GM12878 (cell line): ENCODE measurements around the gene SACS. TPM values are rescaled to one million over a fixed set of nuclear protein-coding genes. Genes with fewer than 3 reads are reported as not detected.

ENCODE experiments used
- ATAC-seq: fragments of 200-7000 bp; cut with Tn5 transposase; 3 replicates; pipeline ENCODE4 v1.9.1; 2020; ENCODE audit warnings: mild to moderate bottlenecking, moderate library complexity
- BruUV-seq: library from RNA; stranded (reverse); fragments of 400-500 nt; replicated peaks from 2 replicates; lab custom pipeline; 2021; lab: Mats Ljungman, UMichigan
- CTCF ChIA-PET: fragments of 300-600 bp; sonication (Branson Sonifier 250); formaldehyde crosslinking; extraction: SDS; loops from one replicate; lab custom pipeline; 2021; ENCODE audit warnings: inconsistent platforms; lab: Yijun Ruan, JAX
- POLR2A ChIA-PET: fragments of 350-600 bp; formaldehyde crosslinking; extraction: SDS; loops from one replicate; lab custom pipeline; 2021; ENCODE audit warnings: inconsistent platforms; lab: Charles Lee
- RAD21 ChIA-PET: fragments of 300-600 bp; sonication (Branson Sonifier 250); formaldehyde crosslinking; loops from one replicate; lab custom pipeline; 2023; ENCODE audit warnings: antibody characterized with exemption; ENCODE audit not compliant: unreplicated experiment; lab: Charles Lee
- SMC1A ChIA-PET: fragments of 300-600 bp; sonication (Branson Sonifier 250); formaldehyde crosslinking; loops from one replicate; lab custom pipeline; 2023; ENCODE audit not compliant: unreplicated experiment, uncharacterized antibody; lab: Charles Lee
- DNase-seq: peaks from one replicate; pipeline ENCODE4 v3.0.0-alpha.2; 2011; ENCODE audit warnings: low read depth, low spot score
- FAIRE-seq: peaks from 3 replicates; lab custom pipeline; 2011; peaks lifted over from hg19 to GRCh38; lab: Jason Lieb, UNC
- H2AFZ ChIP-seq: 2 replicates; pipeline ENCODE4 v1.6.0; 2011; ENCODE audit warnings: low read depth, low read length, control low read depth; ENCODE audit not compliant: control insufficient read depth
- H3K27ac ChIP-seq: 2 replicates; pipeline ENCODE4 v1.5.1; 2011; ENCODE audit warnings: control low read depth; ENCODE audit not compliant: control insufficient read depth, insufficient read depth
- H3K27me3 ChIP-seq, 2 experiments: replicated peaks in 1 of 2; 2 replicates each; pipeline versions ENCODE4 v1.6.0 to v1.6.1; 2011; ENCODE audit warnings: low read length in 1 of 2; ENCODE audit not compliant: control insufficient read depth in 2 of 2, insufficient read depth in 2 of 2
- H3K36me3 ChIP-seq, 2 experiments: 2 replicates each; pipeline ENCODE4 v1.5.1; 2011; ENCODE audit warnings: low read length in 1 of 2; ENCODE audit not compliant: control insufficient read depth in 2 of 2, insufficient read depth in 2 of 2
- H3K4me1 ChIP-seq: 2 replicates; pipeline ENCODE4 v1.6.1; 2011; ENCODE audit warnings: mild to moderate bottlenecking, low read length, moderate library complexity, mixed read lengths; ENCODE audit not compliant: control insufficient read depth, insufficient read depth
- H3K4me2 ChIP-seq: 2 replicates; pipeline ENCODE4 v1.6.0; 2011; ENCODE audit warnings: control low read depth; ENCODE audit not compliant: control insufficient read depth, insufficient read depth
- H3K4me3 ChIP-seq: fragments of 200-600 bp; sonication (generic); 2 replicates; pipeline ENCODE4 v1.5.1; 2016
- H3K79me2 ChIP-seq: 2 replicates; pipeline ENCODE4 v1.6.0; 2011; ENCODE audit warnings: low read length; ENCODE audit not compliant: control insufficient read depth, insufficient read depth
- H3K9ac ChIP-seq: 2 replicates; pipeline ENCODE4 v1.8.0; 2011; ENCODE audit warnings: low read length, control low read depth, mixed read lengths; ENCODE audit not compliant: control insufficient read depth, insufficient read depth
- H3K9me3 ChIP-seq: replicated peaks from 3 replicates; pipeline ENCODE4 v1.5.1; 2011; ENCODE audit warnings: mild to moderate bottlenecking, low read length; ENCODE audit not compliant: control insufficient read depth, insufficient read depth
- H4K20me1 ChIP-seq: 2 replicates; pipeline ENCODE4 v1.6.0; 2011; ENCODE audit not compliant: control insufficient read depth, insufficient read depth
- CEBPB ChIP-seq, 2 experiments: fragments of 150-350 bp in 1 of 2; IDR thresholded peaks; 2 replicates each; pipeline ENCODE4 v1.6.1; 2012 to 2014; ENCODE audit warnings: low read depth in 2 of 2, low read length in 2 of 2, borderline replicate concordance in 1 of 2, inconsistent platforms in 1 of 2
- EP300 ChIP-seq, 2 experiments: fragments of 150-350 bp in 1 of 2; IDR thresholded peaks; 2 replicates each; pipeline ENCODE4 v1.6.1; 2011 to 2012; ENCODE audit warnings: low read depth in 2 of 2, low read length in 2 of 2, borderline replicate concordance in 1 of 2, improper control_type of control experiment in 1 of 2, inconsistent platforms in 1 of 2; ENCODE audit not compliant: control insufficient read depth in 1 of 2
- FOS ChIP-seq: IDR thresholded peaks from 3 replicates; pipeline ENCODE4 v1.6.1; 2011; ENCODE audit warnings: borderline replicate concordance; ENCODE audit not compliant: insufficient read length; ENCODE audit errors: extremely low read depth
- HDAC6 ChIP-seq: fragments of 200-600 bp; sonication (generic); IDR thresholded peaks from one replicate; pipeline ENCODE4 v1.8.0; 2017; ENCODE audit warnings: antibody characterized with exemption; ENCODE audit not compliant: unreplicated experiment
- KLF5 ChIP-seq: fragments of 450-650 bp; IDR thresholded peaks from 2 replicates; pipeline ENCODE4 v1.6.1; 2014; ENCODE audit warnings: mild to moderate bottlenecking; ENCODE audit not compliant: partially characterized antibody
- MTA2 ChIP-seq: fragments of 450-650 bp; IDR thresholded peaks from 2 replicates; pipeline ENCODE4 v1.6.1; 2016; ENCODE audit warnings: low read depth, mild to moderate bottlenecking, moderate library complexity
- PKNOX1 ChIP-seq: fragments of 450-650 bp; IDR thresholded peaks from 2 replicates; pipeline ENCODE4 v1.6.1; 2016; ENCODE audit warnings: mild to moderate bottlenecking
- RAD51 ChIP-seq: fragments of 450-650 bp; IDR thresholded peaks from 2 replicates; pipeline ENCODE4 v1.6.1; 2016; ENCODE audit warnings: moderate library complexity, mild to moderate bottlenecking, inconsistent platforms
- RCOR1 ChIP-seq: conservative IDR thresholded peaks from 2 replicates; pipeline ENCODE4 v1.6.1; 2012; ENCODE audit warnings: low read depth, low read length, improper control_type of control experiment
- SREBF2 ChIP-seq: IDR thresholded peaks from 2 replicates; pipeline ENCODE4 v1.6.1; 2012; ENCODE audit warnings: mild to moderate bottlenecking, low read length
- TAF1 ChIP-seq: IDR thresholded peaks from 2 replicates; pipeline ENCODE4 v1.6.1; 2011; ENCODE audit warnings: mild to moderate bottlenecking, low read depth, low read length, borderline replicate concordance
- WGBS: methylation state at CpG from one replicate; pipeline ENCODE4 v1.1.6; 2016; ENCODE audit warnings: low lambda C conversion rate; ENCODE audit not compliant: insufficient replicate concordance, insufficient coverage; ENCODE audit errors: missing lambda C conversion rate; 5-methylcytosine and 5-hydroxymethylcytosine counted together
- in situ Hi-C: fragments of 300-500 bp; cut with MboI; formaldehyde crosslinking; loops from 9 replicates; pipeline ENCODE4 v1.14.3; 2018; ENCODE audit warnings: mixed read lengths
- intact Hi-C: fragments of 100-400 bp; cut with micrococcal nuclease; formaldehyde crosslinking; loops from one replicate; pipeline ENCODE4 v1.14.2; 2022; ENCODE audit not compliant: unreplicated experiment
- polyA plus RNA-seq, 11 experiments: library from polyadenylated mRNA; depleted of rRNA in 4 of 11; unstranded in 6 of 11; stranded (reverse) in 5 of 11; fragments of >200 nt; fragmentation: Nextera tagmentation in 4 of 11; fragmentation: Illumina TruSeq in 1 of 11; extraction: Ambion mirVana in 4 of 11; extraction: Trizol in 1 of 11; gene quantifications; 1 replicate in 1 of 11; 2 replicates in 10 of 11; pipeline versions ENCODE4 v1.2.1 to v1.2.3, GENCODE V29; 2011 to 2016; ENCODE audit warnings: inconsistent platforms in 2 of 11, missing spikeins in 2 of 11, low read depth in 1 of 11
- total RNA-seq, 4 experiments: library from RNA; depleted of rRNA in 3 of 4; stranded (reverse); fragments of >200 nt in 3 of 4; fragmentation: Illumina TruSeq in 1 of 4; extraction: Trizol in 1 of 4; gene quantifications; 2 replicates each; pipeline versions ENCODE4 v1.2.1 to v1.2.3, GENCODE V29; 2013 to 2021
- TF ChIP-seq, protein P1 (sequence below): fragments of 450-650 bp; conservative IDR thresholded peaks from 2 replicates; pipeline ENCODE4 v1.6.1; 2017; ENCODE audit warnings: mild to moderate bottlenecking, moderate library complexity
- TF ChIP-seq, protein P2 (sequence below), 3 experiments: IDR thresholded peaks in 2 of 3; conservative IDR thresholded peaks in 1 of 3; 2 replicates each; pipeline ENCODE4 v1.5.1; 2011; ENCODE audit warnings: low read depth in 3 of 3, low read length in 3 of 3, mild to moderate bottlenecking in 3 of 3, control low read depth in 2 of 3, moderate library complexity in 2 of 3, inconsistent platforms in 1 of 3, mixed read lengths in 1 of 3; ENCODE audit not compliant: control insufficient read depth in 2 of 3, insufficient read depth in 1 of 3; ENCODE audit errors: extremely low read depth in 1 of 3
- TF ChIP-seq, protein P3 (sequence below): fragments of 450-650 bp; IDR thresholded peaks from 2 replicates; pipeline ENCODE4 v1.6.1; 2017; ENCODE audit warnings: mild to moderate bottlenecking, low read depth, inconsistent platforms; ENCODE audit not compliant: poor library complexity, severe bottlenecking

The SACS gene
- total and polyA plus RNA-seq, 10 of the 15 experiments (the other 5 are each of a cell fraction or from before 2014, with no cell fraction given): 9.9 to 74.9 (median 22.1) TPM

GRCh38 chr13:23330356-23330755, 103.1 kb downstream of the SACS start (continued):
- TF ChIP-seq, protein P1, sequence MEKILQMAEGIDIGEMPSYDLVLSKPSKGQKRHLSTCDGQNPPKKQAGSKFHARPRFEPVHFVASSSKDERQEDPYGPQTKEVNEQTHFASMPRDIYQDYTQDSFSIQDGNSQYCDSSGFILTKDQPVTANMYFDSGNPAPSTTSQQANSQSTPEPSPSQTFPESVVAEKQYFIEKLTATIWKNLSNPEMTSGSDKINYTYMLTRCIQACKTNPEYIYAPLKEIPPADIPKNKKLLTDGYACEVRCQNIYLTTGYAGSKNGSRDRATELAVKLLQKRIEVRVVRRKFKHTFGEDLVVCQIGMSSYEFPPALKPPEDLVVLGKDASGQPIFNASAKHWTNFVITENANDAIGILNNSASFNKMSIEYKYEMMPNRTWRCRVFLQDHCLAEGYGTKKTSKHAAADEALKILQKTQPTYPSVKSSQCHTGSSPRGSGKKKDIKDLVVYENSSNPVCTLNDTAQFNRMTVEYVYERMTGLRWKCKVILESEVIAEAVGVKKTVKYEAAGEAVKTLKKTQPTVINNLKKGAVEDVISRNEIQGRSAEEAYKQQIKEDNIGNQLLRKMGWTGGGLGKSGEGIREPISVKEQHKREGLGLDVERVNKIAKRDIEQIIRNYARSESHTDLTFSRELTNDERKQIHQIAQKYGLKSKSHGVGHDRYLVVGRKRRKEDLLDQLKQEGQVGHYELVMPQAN: no peak
- TF ChIP-seq SREBF2: no peak

GRCh38 chr13:23325191-23325590, 108.3 kb downstream of the SACS start:
- in situ Hi-C loops (no loop called here), intact Hi-C loops (loop anchor here (10.0 kb wide), 1 partner anchor 300 kb away; no protein-coding TSS in a partner anchor)
- H3K4me3 ChIP-seq: no peak overlapping the region
- no peak overlapping the region for H3K9ac ChIP-seq
- SMC1A ChIA-PET: interaction anchor here (0.7 to 2.4 kb wide), 3 partner anchors 13 to 446 kb away, joined by 3 to 9 read pairs (median 4); no protein-coding TSS in a partner anchor
- H3K36me3 ChIP-seq: no peaks in the 10 kb centered on the region
- no peaks in the 10 kb centered on the region for H4K20me1 ChIP-seq
- RAD21 ChIA-PET: interaction anchor here (0.8 to 1.2 kb wide), 2 partner anchors 49 to 52 kb away, joined by 3 read pairs; no protein-coding TSS in a partner anchor
- ATAC-seq (peak; percentile 40), FAIRE-seq (peak; percentile 44), DNase-seq (peak; percentile 41)
- peaks cover 26% of the 10 kb centered on the region for H3K4me1 ChIP-seq
- no peaks in the 10 kb centered on the region for H3K9me3 ChIP-seq
- BruUV-seq: no TSS peak
- POLR2A ChIA-PET: interaction anchor here (0.5 to 0.8 kb wide), 2 partner anchors 512 to 768 kb away, joined by 3 read pairs; no protein-coding TSS in a partner anchor
- WGBS: 22% methylated on average over 2 of the region's 2 CpGs
- no peaks in the 10 kb centered on the region for H3K27me3 ChIP-seq
- no peak overlapping the region for H3K4me2 ChIP-seq
- CTCF ChIA-PET: interaction anchor here (0.9 to 1.3 kb wide), 2 partner anchors 17 to 20 kb away, joined by 3 read pairs; no protein-coding TSS in a partner anchor
- H3K27ac ChIP-seq: peak overlapping the region; percentile 6; the same call in 1 of the 2 replicates
- H2AFZ ChIP-seq: no peak overlapping the region
- no peaks in the 10 kb centered on the region for H3K79me2 ChIP-seq
- no peak for TF ChIP-seq FOS
- no peak for TF ChIP-seq KLF5
- TF ChIP-seq RAD51: peak; percentile 74
- no peak for TF ChIP-seq CEBPB (IDR thresholded peaks at IDR 0.05; ENCODE audit: borderline replicate concordance in 1 of 2, low read depth in 2 of 2, low read length in 2 of 2)
- TF ChIP-seq MTA2: peak; percentile 30; the same call in 1 of the 2 replicates
- TF ChIP-seq HDAC6: no peak
- TF ChIP-seq RCOR1: no peak
- no peak for TF ChIP-seq TAF1
- TF ChIP-seq, protein P2, sequence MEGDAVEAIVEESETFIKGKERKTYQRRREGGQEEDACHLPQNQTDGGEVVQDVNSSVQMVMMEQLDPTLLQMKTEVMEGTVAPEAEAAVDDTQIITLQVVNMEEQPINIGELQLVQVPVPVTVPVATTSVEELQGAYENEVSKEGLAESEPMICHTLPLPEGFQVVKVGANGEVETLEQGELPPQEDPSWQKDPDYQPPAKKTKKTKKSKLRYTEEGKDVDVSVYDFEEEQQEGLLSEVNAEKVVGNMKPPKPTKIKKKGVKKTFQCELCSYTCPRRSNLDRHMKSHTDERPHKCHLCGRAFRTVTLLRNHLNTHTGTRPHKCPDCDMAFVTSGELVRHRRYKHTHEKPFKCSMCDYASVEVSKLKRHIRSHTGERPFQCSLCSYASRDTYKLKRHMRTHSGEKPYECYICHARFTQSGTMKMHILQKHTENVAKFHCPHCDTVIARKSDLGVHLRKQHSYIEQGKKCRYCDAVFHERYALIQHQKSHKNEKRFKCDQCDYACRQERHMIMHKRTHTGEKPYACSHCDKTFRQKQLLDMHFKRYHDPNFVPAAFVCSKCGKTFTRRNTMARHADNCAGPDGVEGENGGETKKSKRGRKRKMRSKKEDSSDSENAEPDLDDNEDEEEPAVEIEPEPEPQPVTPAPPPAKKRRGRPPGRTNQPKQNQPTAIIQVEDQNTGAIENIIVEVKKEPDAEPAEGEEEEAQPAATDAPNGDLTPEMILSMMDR (IDR thresholded peaks at IDR 0.05 in 2 of 3, conservative IDR thresholded peaks at IDR 0.05 in 1 of 3; ENCODE audit: control insufficient read depth in 2 of 3, extremely low read depth in 1 of 3, insufficient read depth in 1 of 3, low read depth in 3 of 3, low read length in 3 of 3): no peak
- no peak for TF ChIP-seq EP300 (IDR thresholded peaks at IDR 0.05; ENCODE audit: borderline replicate concordance in 1 of 2, control insufficient read depth in 1 of 2, low read depth in 2 of 2, low read length in 2 of 2)
- TF ChIP-seq PKNOX1: peak; percentile 79
- TF ChIP-seq, protein P3, sequence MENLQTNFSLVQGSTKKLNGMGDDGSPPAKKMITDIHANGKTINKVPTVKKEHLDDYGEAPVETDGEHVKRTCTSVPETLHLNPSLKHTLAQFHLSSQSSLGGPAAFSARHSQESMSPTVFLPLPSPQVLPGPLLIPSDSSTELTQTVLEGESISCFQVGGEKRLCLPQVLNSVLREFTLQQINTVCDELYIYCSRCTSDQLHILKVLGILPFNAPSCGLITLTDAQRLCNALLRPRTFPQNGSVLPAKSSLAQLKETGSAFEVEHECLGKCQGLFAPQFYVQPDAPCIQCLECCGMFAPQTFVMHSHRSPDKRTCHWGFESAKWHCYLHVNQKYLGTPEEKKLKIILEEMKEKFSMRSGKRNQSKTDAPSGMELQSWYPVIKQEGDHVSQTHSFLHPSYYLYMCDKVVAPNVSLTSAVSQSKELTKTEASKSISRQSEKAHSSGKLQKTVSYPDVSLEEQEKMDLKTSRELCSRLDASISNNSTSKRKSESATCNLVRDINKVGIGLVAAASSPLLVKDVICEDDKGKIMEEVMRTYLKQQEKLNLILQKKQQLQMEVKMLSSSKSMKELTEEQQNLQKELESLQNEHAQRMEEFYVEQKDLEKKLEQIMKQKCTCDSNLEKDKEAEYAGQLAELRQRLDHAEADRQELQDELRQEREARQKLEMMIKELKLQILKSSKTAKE: peak; percentile 94
